ENCODE results near the gene MAGEE2. TPM values are rescaled to one million over a fixed set of nuclear protein-coding genes. Genes with fewer than 3 reads are reported as not detected.

The MAGEE2 gene, protein sequence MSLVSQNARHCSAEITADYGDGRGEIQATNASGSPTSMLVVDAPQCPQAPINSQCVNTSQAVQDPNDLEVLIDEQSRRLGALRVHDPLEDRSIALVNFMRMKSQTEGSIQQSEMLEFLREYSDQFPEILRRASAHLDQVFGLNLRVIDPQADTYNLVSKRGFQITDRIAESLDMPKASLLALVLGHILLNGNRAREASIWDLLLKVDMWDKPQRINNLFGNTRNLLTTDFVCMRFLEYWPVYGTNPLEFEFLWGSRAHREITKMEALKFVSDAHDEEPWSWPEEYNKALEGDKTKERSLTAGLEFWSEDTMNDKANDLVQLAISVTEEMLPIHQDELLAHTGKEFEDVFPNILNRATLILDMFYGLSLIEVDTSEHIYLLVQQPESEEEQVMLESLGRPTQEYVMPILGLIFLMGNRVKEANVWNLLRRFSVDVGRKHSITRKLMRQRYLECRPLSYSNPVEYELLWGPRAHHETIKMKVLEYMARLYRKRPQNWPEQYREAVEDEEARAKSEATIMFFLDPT
- not detected in 2 replicates for total RNA-seq

DNA sequence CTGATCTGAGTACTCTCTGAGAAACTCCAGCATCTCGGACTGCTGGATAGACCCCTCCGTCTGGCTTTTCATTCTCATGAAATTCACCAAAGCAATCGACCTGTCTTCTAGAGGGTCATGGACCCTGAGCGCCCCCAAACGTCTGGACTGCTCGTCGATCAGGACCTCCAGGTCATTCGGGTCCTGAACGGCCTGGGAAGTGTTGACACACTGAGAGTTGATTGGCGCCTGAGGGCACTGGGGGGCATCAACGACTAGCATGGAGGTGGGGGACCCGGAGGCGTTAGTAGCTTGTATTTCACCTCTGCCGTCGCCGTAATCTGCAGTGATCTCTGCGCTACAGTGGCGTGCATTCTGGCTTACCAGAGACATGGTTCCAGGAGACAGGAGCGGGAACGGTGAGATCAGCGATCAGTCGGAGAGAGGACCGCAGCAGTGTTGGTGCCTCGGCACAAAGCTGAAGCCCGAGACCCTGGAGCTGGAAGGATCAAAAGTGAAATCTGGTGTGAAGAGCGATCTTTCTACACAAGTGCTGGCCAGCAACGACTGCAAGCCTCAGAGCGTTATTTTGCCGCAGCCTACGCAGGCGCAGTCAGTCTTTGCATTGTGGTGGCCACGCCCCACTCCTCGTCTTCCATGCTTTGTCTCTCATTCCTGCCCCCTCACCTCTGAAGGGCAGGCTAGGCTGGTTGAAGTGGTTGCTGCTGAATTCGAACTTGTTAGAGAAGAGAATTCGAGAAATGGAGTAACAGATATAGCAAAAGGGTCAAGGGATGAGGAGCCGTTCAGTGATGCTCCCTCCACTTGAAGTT, at the start of gene MAGEE2:
Gene MAGEE2, minus strand, starts transcription at position 575 of the 812 bp plus-strand sequence. Its CDS starts 203 bp downstream, at position 372.

All from placental epithelial cell (primary cell).